Panc1 (cell line): ENCODE data around the gene MND1. TPM values are rescaled to one million over a fixed set of nuclear protein-coding genes. Genes with fewer than 3 reads are reported as not detected.

ENCODE experiments used
- ATAC-seq: fragments of 200-7000 bp; cut with Tn5 transposase; 2 replicates; pipeline ENCODE4 v1.9.1; 2020; ENCODE audit warnings: mild to moderate bottlenecking, moderate library complexity
- BruUV-seq: library from RNA; stranded (reverse); fragments of 400-500 nt; replicated peaks from 2 replicates; lab custom pipeline; 2021; lab: Mats Ljungman, UMichigan
- CTCF ChIA-PET: fragments of 300-600 bp; sonication (Branson Sonifier 250); formaldehyde crosslinking; loops from one replicate; lab custom pipeline; 2022; ENCODE audit warnings: antibody characterized with exemption; lab: Charles Lee
- POLR2A ChIA-PET: fragments of 300-600 bp; sonication (Branson Sonifier 250); formaldehyde crosslinking; loops from one replicate; lab custom pipeline; 2022; ENCODE audit warnings: antibody characterized with exemption; lab: Charles Lee
- DNase-seq: peaks from one replicate; pipeline ENCODE4 v3.0.0-alpha.2; 2010; ENCODE audit warnings: low read depth, low spot score
- H3K27ac ChIP-seq: 2 replicates; pipeline ENCODE4 v1.5.1; 2011; ENCODE audit warnings: mild to moderate bottlenecking, low read length, inconsistent platforms
- H3K27me3 ChIP-seq: fragments of 200-500 bp; sonication (Bioruptor generic); 2 replicates; pipeline ENCODE4 v1.6.0; 2014; ENCODE audit warnings: low read length, inconsistent platforms; ENCODE audit not compliant: control insufficient read depth, insufficient read depth
- H3K36me3 ChIP-seq: fragments of 200-500 bp; sonication (Bioruptor generic); 2 replicates; pipeline ENCODE4 v1.5.1; 2014; ENCODE audit warnings: inconsistent platforms, mild to moderate bottlenecking, low read length, moderate library complexity; ENCODE audit not compliant: control insufficient read depth, insufficient read depth
- H3K4me1 ChIP-seq: 2 replicates; pipeline ENCODE4 v1.5.1; 2011; ENCODE audit warnings: inconsistent platforms, mild to moderate bottlenecking, low read length, moderate library complexity; ENCODE audit not compliant: control insufficient read depth, insufficient read depth
- H3K4me3 ChIP-seq, 2 experiments: 2 replicates each; pipeline ENCODE4 v1.5.1; 2011 to 2012; ENCODE audit warnings: low read depth in 2 of 2, low read length in 2 of 2, mild to moderate bottlenecking in 2 of 2, inconsistent platforms in 1 of 2, moderate library complexity in 1 of 2
- H3K9me3 ChIP-seq: fragments of 200-500 bp; sonication (Bioruptor generic); 2 replicates; pipeline ENCODE4 v1.5.1; 2014; ENCODE audit warnings: low read depth, mild to moderate bottlenecking, inconsistent platforms, low read length, moderate library complexity; ENCODE audit not compliant: control insufficient read depth, insufficient read depth
- POLR2AphosphoS5 ChIP-seq: IDR thresholded peaks from 2 replicates; pipeline ENCODE4 v1.6.1; 2012; ENCODE audit warnings: mild to moderate bottlenecking, low read depth, low read length, moderate library complexity
- SIN3A ChIP-seq: IDR thresholded peaks from 2 replicates; pipeline ENCODE4 v1.6.1; 2012; ENCODE audit warnings: low read depth, mild to moderate bottlenecking, low read length, moderate library complexity, borderline replicate concordance; ENCODE audit not compliant: insufficient read depth
- TCF7L2 ChIP-seq: IDR thresholded peaks from 2 replicates; pipeline ENCODE4 v1.6.1; 2011; ENCODE audit warnings: mild to moderate bottlenecking, low read depth, low read length, inconsistent platforms
- in situ Hi-C: cut with HindIII; loops from 2 replicates; pipeline ENCODE4 v1.10.0; 2016; ENCODE audit warnings: low sequenced_read_pairs, low pct_unique_long_range_greater_than_20kb
- intact Hi-C: fragments of 100-400 bp; cut with micrococcal nuclease; formaldehyde crosslinking; loops from one replicate; pipeline ENCODE4 v1.10.0; 2022; ENCODE audit not compliant: unreplicated experiment
- total RNA-seq: library from RNA; stranded (reverse); gene quantifications from one replicate; pipeline ENCODE4 v1.2.1, GENCODE V29; 2021; ENCODE audit not compliant: unreplicated experiment
- TF ChIP-seq, protein P1 (sequence below): fragments of 450-650 bp; IDR thresholded peaks from 2 replicates; pipeline ENCODE4 v1.5.1; 2017; ENCODE audit warnings: mild to moderate bottlenecking
- TF ChIP-seq, protein P2 (sequence below), 2 experiments: IDR thresholded peaks; 2 replicates each; pipeline ENCODE4 v1.6.1; 2011 to 2012; ENCODE audit warnings: low read depth in 2 of 2, control low read depth in 1 of 2, low read length in 1 of 2, mild to moderate bottlenecking in 1 of 2, moderate library complexity in 1 of 2; ENCODE audit not compliant: insufficient read depth in 1 of 2

Gene MND1
- total RNA-seq, 1 experiment from 2014 or later, result 9.4 TPM

DNA sequence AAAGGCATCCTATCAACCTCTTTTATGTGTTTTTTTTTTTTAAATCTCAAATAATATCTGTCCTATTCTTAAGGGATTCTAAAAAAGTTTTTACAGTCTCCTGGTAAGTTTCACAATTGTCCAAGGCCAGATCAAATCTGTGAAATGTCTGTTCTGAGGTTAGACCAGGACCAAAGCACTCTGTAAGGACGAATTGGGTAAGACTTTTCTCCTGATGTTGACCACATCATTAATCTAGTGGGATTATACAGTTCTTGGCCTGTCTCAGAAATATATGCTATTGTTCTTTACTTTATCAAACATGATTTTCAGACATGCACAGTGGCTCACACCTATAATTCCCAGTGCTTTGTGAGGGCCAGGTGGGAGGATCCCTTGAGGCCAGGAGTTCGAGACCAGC lies 75.9 kb downstream of the MND1 start:
- ChIA-PET CTCF (no interaction called here), POLR2A (no interaction called here)
- H3K27ac ChIP-seq, result no peak overlapping the region
- no peaks in the 10 kb centered on the region for H3K9me3 ChIP-seq
- TF ChIP-seq POLR2AphosphoS5 (no peak), SIN3A (no peak), TCF7L2 (no peak)
- TF ChIP-seq, protein P1, sequence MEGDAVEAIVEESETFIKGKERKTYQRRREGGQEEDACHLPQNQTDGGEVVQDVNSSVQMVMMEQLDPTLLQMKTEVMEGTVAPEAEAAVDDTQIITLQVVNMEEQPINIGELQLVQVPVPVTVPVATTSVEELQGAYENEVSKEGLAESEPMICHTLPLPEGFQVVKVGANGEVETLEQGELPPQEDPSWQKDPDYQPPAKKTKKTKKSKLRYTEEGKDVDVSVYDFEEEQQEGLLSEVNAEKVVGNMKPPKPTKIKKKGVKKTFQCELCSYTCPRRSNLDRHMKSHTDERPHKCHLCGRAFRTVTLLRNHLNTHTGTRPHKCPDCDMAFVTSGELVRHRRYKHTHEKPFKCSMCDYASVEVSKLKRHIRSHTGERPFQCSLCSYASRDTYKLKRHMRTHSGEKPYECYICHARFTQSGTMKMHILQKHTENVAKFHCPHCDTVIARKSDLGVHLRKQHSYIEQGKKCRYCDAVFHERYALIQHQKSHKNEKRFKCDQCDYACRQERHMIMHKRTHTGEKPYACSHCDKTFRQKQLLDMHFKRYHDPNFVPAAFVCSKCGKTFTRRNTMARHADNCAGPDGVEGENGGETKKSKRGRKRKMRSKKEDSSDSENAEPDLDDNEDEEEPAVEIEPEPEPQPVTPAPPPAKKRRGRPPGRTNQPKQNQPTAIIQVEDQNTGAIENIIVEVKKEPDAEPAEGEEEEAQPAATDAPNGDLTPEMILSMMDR, result no peak
- TF ChIP-seq, protein P2, sequence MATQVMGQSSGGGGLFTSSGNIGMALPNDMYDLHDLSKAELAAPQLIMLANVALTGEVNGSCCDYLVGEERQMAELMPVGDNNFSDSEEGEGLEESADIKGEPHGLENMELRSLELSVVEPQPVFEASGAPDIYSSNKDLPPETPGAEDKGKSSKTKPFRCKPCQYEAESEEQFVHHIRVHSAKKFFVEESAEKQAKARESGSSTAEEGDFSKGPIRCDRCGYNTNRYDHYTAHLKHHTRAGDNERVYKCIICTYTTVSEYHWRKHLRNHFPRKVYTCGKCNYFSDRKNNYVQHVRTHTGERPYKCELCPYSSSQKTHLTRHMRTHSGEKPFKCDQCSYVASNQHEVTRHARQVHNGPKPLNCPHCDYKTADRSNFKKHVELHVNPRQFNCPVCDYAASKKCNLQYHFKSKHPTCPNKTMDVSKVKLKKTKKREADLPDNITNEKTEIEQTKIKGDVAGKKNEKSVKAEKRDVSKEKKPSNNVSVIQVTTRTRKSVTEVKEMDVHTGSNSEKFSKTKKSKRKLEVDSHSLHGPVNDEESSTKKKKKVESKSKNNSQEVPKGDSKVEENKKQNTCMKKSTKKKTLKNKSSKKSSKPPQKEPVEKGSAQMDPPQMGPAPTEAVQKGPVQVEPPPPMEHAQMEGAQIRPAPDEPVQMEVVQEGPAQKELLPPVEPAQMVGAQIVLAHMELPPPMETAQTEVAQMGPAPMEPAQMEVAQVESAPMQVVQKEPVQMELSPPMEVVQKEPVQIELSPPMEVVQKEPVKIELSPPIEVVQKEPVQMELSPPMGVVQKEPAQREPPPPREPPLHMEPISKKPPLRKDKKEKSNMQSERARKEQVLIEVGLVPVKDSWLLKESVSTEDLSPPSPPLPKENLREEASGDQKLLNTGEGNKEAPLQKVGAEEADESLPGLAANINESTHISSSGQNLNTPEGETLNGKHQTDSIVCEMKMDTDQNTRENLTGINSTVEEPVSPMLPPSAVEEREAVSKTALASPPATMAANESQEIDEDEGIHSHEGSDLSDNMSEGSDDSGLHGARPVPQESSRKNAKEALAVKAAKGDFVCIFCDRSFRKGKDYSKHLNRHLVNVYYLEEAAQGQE (IDR thresholded peaks at IDR 0.05; ENCODE audit: insufficient read depth in 1 of 2, low read depth in 2 of 2, low read length in 1 of 2), result no peak
- H3K27me3 ChIP-seq, result no peaks in the 10 kb centered on the region
- ATAC-seq, result no peak
- in situ Hi-C loops (no loop called here), intact Hi-C loops (no loop called here)
- no TSS peak for BruUV-seq
- no peaks in the 10 kb centered on the region for H3K36me3 ChIP-seq
- DNase-seq, result no peak
- no peaks in the 10 kb centered on the region for H3K4me1 ChIP-seq
- no peak overlapping the region for H3K4me3 ChIP-seq

DNA sequence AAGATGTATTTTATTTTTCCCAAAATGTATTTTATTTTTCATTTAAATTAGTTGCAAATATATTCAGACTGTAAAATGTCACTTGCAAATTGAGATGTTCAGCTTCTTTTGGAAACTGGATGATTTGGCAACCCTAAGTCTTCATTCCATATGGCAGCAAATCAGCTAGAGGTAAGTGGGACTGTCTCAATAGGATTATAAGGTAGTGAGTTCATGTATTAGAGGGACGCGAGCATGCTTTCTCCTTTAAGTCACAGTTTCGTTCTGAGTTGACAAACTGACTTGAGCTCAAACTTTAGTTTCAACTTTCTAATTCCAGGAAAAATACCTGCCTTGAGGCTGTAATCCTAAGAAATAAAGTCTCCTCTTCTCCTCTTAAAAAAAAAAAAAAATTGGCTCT lies 77.5 kb downstream of the MND1 start:
- no peak overlapping the region for H3K4me3 ChIP-seq

More for the DNA sequence above, 77.5 kb downstream of the MND1 start:
- intact Hi-C loops, result no loop called here
- POLR2A ChIA-PET, result interaction anchor here (0.7 kb wide), 1 partner anchor 1021 kb away, joined by 5 read pairs; no protein-coding TSS in a partner anchor
- TF ChIP-seq, protein P2 (IDR thresholded peaks at IDR 0.05; ENCODE audit: insufficient read depth in 1 of 2, low read depth in 2 of 2, low read length in 1 of 2), result no peak
- TF ChIP-seq TCF7L2 (no peak), SIN3A (no peak), POLR2AphosphoS5 (no peak)
- TF ChIP-seq, protein P1, result no peak
- no TSS peak for BruUV-seq
- ATAC-seq, result no peak
- no peaks in the 10 kb centered on the region for H3K36me3 ChIP-seq
- H3K27me3 ChIP-seq, result no peaks in the 10 kb centered on the region
- DNase-seq, result no peak
- no peaks in the 10 kb centered on the region for H3K9me3 ChIP-seq
- in situ Hi-C loops, result no loop called here
- CTCF ChIA-PET, result interaction anchor here (0.7 kb wide), 1 partner anchor 67 kb away, joined by 6 read pairs; no protein-coding TSS in a partner anchor
- H3K4me1 ChIP-seq, result no peaks in the 10 kb centered on the region
- no peak overlapping the region for H3K27ac ChIP-seq
